Panc1 (cell line): ENCODE measurements around the gene TMEM259.

Source experiments
- TCF7L2 ChIP-seq: IDR thresholded peaks from 2 replicates; pipeline ENCODE4 v1.6.1; 2011; ENCODE audit warnings: mild to moderate bottlenecking, low read depth, low read length, inconsistent platforms
- TF ChIP-seq, protein P1 (sequence below): fragments of 450-650 bp; IDR thresholded peaks from 2 replicates; pipeline ENCODE4 v1.5.1; 2017; ENCODE audit warnings: mild to moderate bottlenecking
- TF ChIP-seq, protein P2 (sequence below), 2 experiments: IDR thresholded peaks; 2 replicates each; pipeline ENCODE4 v1.6.1; 2011 to 2012; ENCODE audit warnings: low read depth in 2 of 2, control low read depth in 1 of 2, low read length in 1 of 2, mild to moderate bottlenecking in 1 of 2, moderate library complexity in 1 of 2; ENCODE audit not compliant: insufficient read depth in 1 of 2

DNA sequence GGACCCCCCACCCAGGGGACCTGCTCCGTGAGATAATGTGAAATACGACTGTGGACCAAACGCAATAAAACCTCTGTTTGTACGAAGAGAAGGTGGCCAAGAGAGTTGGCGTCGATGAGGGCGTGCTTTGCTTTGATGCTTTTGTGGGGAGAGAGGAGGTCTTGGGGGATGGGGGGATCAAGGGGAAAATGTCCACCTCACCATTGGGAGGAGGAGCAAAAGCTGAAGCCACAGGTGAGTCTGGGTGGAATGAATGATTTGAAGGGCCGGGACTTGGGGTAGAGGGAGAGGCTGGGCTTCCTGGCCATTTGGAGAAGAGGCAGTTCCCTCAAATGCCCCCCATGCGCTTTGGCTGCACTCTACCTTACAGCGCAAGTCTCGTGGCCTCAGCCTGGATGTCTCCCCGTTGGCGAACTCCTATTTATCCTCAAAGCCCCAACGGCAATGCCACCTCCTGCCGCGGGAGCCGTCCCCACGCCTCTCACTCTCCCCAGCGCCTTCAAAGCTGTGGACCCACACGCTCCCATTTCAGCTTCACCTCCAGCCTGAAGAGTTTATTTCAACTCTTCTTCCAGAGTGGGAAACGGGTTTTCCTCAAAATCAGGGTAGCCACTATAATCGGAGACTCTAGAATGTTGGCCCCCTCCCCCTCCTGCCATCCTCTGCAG lies 18.2 kb upstream of the TMEM259 start:
- TF ChIP-seq, protein P1, sequence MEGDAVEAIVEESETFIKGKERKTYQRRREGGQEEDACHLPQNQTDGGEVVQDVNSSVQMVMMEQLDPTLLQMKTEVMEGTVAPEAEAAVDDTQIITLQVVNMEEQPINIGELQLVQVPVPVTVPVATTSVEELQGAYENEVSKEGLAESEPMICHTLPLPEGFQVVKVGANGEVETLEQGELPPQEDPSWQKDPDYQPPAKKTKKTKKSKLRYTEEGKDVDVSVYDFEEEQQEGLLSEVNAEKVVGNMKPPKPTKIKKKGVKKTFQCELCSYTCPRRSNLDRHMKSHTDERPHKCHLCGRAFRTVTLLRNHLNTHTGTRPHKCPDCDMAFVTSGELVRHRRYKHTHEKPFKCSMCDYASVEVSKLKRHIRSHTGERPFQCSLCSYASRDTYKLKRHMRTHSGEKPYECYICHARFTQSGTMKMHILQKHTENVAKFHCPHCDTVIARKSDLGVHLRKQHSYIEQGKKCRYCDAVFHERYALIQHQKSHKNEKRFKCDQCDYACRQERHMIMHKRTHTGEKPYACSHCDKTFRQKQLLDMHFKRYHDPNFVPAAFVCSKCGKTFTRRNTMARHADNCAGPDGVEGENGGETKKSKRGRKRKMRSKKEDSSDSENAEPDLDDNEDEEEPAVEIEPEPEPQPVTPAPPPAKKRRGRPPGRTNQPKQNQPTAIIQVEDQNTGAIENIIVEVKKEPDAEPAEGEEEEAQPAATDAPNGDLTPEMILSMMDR = no peak
- TF ChIP-seq TCF7L2 = no peak
- TF ChIP-seq, protein P2, sequence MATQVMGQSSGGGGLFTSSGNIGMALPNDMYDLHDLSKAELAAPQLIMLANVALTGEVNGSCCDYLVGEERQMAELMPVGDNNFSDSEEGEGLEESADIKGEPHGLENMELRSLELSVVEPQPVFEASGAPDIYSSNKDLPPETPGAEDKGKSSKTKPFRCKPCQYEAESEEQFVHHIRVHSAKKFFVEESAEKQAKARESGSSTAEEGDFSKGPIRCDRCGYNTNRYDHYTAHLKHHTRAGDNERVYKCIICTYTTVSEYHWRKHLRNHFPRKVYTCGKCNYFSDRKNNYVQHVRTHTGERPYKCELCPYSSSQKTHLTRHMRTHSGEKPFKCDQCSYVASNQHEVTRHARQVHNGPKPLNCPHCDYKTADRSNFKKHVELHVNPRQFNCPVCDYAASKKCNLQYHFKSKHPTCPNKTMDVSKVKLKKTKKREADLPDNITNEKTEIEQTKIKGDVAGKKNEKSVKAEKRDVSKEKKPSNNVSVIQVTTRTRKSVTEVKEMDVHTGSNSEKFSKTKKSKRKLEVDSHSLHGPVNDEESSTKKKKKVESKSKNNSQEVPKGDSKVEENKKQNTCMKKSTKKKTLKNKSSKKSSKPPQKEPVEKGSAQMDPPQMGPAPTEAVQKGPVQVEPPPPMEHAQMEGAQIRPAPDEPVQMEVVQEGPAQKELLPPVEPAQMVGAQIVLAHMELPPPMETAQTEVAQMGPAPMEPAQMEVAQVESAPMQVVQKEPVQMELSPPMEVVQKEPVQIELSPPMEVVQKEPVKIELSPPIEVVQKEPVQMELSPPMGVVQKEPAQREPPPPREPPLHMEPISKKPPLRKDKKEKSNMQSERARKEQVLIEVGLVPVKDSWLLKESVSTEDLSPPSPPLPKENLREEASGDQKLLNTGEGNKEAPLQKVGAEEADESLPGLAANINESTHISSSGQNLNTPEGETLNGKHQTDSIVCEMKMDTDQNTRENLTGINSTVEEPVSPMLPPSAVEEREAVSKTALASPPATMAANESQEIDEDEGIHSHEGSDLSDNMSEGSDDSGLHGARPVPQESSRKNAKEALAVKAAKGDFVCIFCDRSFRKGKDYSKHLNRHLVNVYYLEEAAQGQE (IDR thresholded peaks at IDR 0.05; ENCODE audit: insufficient read depth in 1 of 2, low read depth in 2 of 2, low read length in 1 of 2) = no peak
